Muscle layer of colon (tissue), 2 donors: ENCODE results near the gene APBA2.
"Not testable (repeated sequence)": the region's sequence is repeated elsewhere in the genome, so short reads cannot be mapped to it uniquely, and the experiment has no call there.

Experiments used
- H3K27ac ChIP-seq: one replicate; pipeline ENCODE4 v1.7.0; 2013; ENCODE audit warnings: low read depth, mild to moderate bottlenecking, low read length, moderate library complexity
- H3K27me3 ChIP-seq, 2 donors: one replicate each; pipeline ENCODE4 v1.7.0; 2013; ENCODE audit warnings: low read length in 2 of 2, mild to moderate bottlenecking in 2 of 2; ENCODE audit not compliant: insufficient read depth in 2 of 2, control insufficient read depth in 1 of 2
- H3K36me3 ChIP-seq: one replicate; pipeline ENCODE4 v1.7.0; 2013; ENCODE audit warnings: mild to moderate bottlenecking, low read length; ENCODE audit not compliant: insufficient read depth
- H3K4me1 ChIP-seq: one replicate; pipeline ENCODE4 v1.7.0; 2013; ENCODE audit warnings: mild to moderate bottlenecking, low read length; ENCODE audit not compliant: insufficient read depth
- H3K4me3 ChIP-seq, 2 donors: one replicate each; pipeline ENCODE4 v1.7.0; 2013; ENCODE audit warnings: low read length in 2 of 2, low read depth in 1 of 2, mild to moderate bottlenecking in 1 of 2, moderate library complexity in 1 of 2
- H3K9ac ChIP-seq: one replicate; pipeline ENCODE4 v1.7.0; 2013; ENCODE audit warnings: low read length
- H3K9me3 ChIP-seq: one replicate; pipeline ENCODE4 v1.7.0; 2013; ENCODE audit warnings: mild to moderate bottlenecking, low read length
- donor health status: abdominal sarcoma.
- donor health status: Adenocarcinoma of cecum.

The APBA2 gene

GRCh38 chr15:29024662-29025061, 138.9 kb downstream of the APBA2 start:
- no peak overlapping the region for H3K27ac ChIP-seq
- H3K36me3 ChIP-seq: no peaks in the 10 kb centered on the region

GRCh38 chr15:29025411-29025810, 139.6 kb downstream of the APBA2 start:
- not testable (repeated sequence) for H3K9me3 ChIP-seq, H3K27me3 ChIP-seq, H3K9ac ChIP-seq, H3K4me1 ChIP-seq, H3K4me3 ChIP-seq, H3K36me3 ChIP-seq, H3K27ac ChIP-seq

More at GRCh38 chr15:29024662-29025061, 138.9 kb downstream of the APBA2 start:
- Histone ChIP-seq H3K4me1 (no peaks in the 10 kb centered on the region), H3K4me3 (no peak overlapping the region), H3K27me3 (no peaks in the 10 kb centered on the region), H3K9me3 (no peaks in the 10 kb centered on the region), H3K9ac (no peak overlapping the region)

GRCh38 chr15:29028158-29028557, 142.4 kb downstream of the APBA2 start:
- not testable (repeated sequence) for H3K36me3 ChIP-seq, H3K27ac ChIP-seq, H3K4me1 ChIP-seq, H3K9ac ChIP-seq, H3K9me3 ChIP-seq, H3K27me3 ChIP-seq, H3K4me3 ChIP-seq

GRCh38 chr15:29029651-29030195, 143.9 kb downstream of the APBA2 start:
- Histone ChIP-seq H3K9me3 (no peaks in the 10 kb centered on the region), H3K9ac (no peak overlapping the region), H3K4me3 (no peak overlapping the region), H3K4me1 (no peaks in the 10 kb centered on the region), H3K27ac (no peak overlapping the region), H3K27me3 (no peaks in the 10 kb centered on the region), H3K36me3 (no peaks in the 10 kb centered on the region)

GRCh38 chr15:29031502-29032228, 145.9 kb downstream of the APBA2 start:
- no peaks in the 10 kb centered on the region for H3K4me1 ChIP-seq
- H3K27me3 ChIP-seq: no peaks in the 10 kb centered on the region
- no peaks in the 10 kb centered on the region for H3K9me3 ChIP-seq
- H3K36me3 ChIP-seq: no peaks in the 10 kb centered on the region
- no peak overlapping the region for H3K4me3 ChIP-seq
- H3K9ac ChIP-seq: no peak overlapping the region
- no peak overlapping the region for H3K27ac ChIP-seq

- no peak overlapping the region for H3K9ac ChIP-seq
- H3K27ac ChIP-seq: no peak overlapping the region
- no peaks in the 10 kb centered on the region for H3K36me3 ChIP-seq
- no peaks in the 10 kb centered on the region for H3K9me3 ChIP-seq
- H3K27me3 ChIP-seq: no peaks in the 10 kb centered on the region
- H3K4me3 ChIP-seq: no peak overlapping the region
- no peaks in the 10 kb centered on the region for H3K4me1 ChIP-seq
Observed at GRCh38 chr15:29032229-29032625, 146.5 kb downstream of the APBA2 start.

GRCh38 chr15:29032751-29033150, 147.0 kb downstream of the APBA2 start:
- H3K27me3 ChIP-seq: no peaks in the 10 kb centered on the region
- H3K4me1 ChIP-seq: no peaks in the 10 kb centered on the region
- H3K36me3 ChIP-seq: no peaks in the 10 kb centered on the region
- no peak overlapping the region for H3K9ac ChIP-seq
- H3K4me3 ChIP-seq: no peak overlapping the region
- no peak overlapping the region for H3K27ac ChIP-seq
- no peaks in the 10 kb centered on the region for H3K9me3 ChIP-seq

GRCh38 chr15:29034151-29034550, 148.4 kb downstream of the APBA2 start:
- no peak overlapping the region for H3K9ac ChIP-seq
- H3K27me3 ChIP-seq: no peaks in the 10 kb centered on the region
- no peak overlapping the region for H3K4me3 ChIP-seq
- no peaks in the 10 kb centered on the region for H3K36me3 ChIP-seq
- H3K9me3 ChIP-seq: no peaks in the 10 kb centered on the region
- no peaks in the 10 kb centered on the region for H3K4me1 ChIP-seq
- no peak overlapping the region for H3K27ac ChIP-seq

GRCh38 chr15:29034593-29035335, 149.0 kb downstream of the APBA2 start:
- Histone ChIP-seq H3K36me3 (no peaks in the 10 kb centered on the region), H3K27ac (no peak overlapping the region), H3K4me1 (no peaks in the 10 kb centered on the region), H3K27me3 (no peaks in the 10 kb centered on the region), H3K9ac (no peak overlapping the region), H3K4me3 (no peak overlapping the region), H3K9me3 (no peaks in the 10 kb centered on the region)

GRCh38 chr15:29035336-29036285, 149.8 kb downstream of the APBA2 start:
- H3K4me3 ChIP-seq: no peak overlapping the region
- no peak overlapping the region for H3K9ac ChIP-seq
- no peaks in the 10 kb centered on the region for H3K9me3 ChIP-seq
- H3K27me3 ChIP-seq: no peaks in the 10 kb centered on the region
- H3K4me1 ChIP-seq: no peaks in the 10 kb centered on the region
- no peaks in the 10 kb centered on the region for H3K36me3 ChIP-seq
- H3K27ac ChIP-seq: no peak overlapping the region
